ENCODE results near the gene RELT. TPM values are rescaled to one million over a fixed set of nuclear protein-coding genes. Genes with fewer than 3 reads are reported as not detected.
A peak's percentile ranks its signal among the peaks of the same experiment; 100 is the strongest.

The RELT gene
- total RNA-seq, 1 donor from 2014 or later: 2.0 TPM

DNA sequence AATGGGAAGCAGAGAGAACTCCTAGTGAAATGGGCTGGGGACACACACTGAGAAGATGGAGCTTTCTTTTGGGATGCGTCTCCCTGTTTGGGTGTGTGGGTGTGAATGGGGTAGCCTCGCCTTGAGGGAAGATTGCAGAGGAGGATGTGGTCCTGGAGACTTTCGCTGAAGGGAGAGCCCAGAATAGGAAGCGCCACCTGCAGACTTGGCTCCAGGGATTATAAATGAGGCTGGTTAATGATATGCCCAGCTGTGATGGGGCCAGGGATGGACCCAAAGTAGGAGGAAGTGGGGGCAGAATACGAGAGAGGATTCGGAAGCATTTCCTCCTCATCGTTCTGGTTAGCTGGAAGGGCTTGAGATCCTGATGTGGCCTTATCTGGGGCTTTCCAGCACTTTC is 13.7 kb downstream of the RELT start:
- FAIRE-seq: no peak
- DNase-seq (ENCODE audit: low spot score in 2 of 2): no peak

DNA sequence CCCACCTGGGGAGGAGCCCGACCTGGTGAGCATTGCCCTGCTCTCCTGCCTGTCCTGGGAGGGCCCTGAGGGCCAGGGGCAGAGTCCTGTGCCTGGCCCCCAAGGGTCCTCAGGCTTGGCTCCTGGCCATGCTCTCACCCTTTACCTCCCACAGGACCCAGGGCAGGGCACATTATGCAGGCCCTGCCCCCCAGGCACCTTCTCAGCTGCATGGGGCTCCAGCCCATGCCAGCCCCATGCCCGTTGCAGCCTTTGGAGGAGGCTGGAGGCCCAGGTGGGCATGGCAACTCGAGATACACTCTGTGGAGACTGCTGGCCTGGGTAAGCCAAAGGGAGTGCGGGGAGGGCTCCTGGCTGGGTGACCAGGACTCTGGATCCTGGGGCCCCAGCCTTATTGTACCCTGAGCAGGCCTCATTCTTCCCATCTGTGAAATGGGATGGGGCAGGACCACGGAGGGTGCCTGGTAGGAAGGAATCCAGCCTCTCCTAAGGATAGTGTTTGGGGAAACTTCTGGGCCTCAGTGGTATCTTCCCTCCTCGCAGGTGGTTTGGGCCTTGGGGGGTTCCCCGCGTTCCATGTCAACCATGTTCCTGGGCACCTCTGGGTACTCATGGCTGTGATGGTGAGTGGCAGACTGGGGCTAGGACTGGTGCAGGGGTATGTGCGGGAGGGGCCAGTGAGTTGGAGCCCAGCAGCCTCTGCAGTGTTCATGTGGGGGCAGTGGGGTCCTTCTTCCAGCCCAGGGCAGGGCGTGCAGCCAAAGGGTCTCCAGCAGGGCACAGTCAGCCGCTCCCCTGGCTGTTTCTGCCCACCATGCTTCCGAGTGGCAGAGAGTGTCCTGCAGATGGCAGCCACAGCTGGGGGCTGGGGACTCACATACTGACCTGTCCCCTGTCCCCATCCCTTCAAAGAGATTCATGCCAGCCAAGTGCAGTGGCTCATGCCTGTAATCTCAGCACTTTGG is 14.7 kb downstream of the RELT start:
- DNase-seq (ENCODE audit: low spot score in 2 of 2): no peak
- no peak for FAIRE-seq

DNA sequence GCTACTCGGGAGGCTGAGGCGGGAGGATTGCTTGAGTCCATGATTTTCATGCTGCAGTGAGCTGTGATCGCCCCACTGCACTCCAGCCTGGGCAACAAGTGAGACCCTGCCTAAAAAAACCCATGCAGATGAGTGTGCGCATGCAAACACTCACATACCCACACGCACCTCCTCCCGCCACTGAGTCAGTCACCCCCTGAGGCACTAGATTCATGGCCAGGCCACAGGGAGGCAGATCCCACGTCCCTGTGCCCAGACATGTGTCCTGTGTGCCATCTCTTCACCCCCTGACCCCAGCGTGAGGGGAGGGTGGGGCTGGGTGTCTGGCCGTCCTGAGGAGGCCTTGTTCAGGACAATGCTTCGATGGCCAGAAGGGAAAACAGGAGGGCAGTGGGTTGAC is 15.5 kb downstream of the RELT start:
- no peak for FAIRE-seq
- DNase-seq (ENCODE audit: low spot score in 2 of 2): no peak

DNA sequence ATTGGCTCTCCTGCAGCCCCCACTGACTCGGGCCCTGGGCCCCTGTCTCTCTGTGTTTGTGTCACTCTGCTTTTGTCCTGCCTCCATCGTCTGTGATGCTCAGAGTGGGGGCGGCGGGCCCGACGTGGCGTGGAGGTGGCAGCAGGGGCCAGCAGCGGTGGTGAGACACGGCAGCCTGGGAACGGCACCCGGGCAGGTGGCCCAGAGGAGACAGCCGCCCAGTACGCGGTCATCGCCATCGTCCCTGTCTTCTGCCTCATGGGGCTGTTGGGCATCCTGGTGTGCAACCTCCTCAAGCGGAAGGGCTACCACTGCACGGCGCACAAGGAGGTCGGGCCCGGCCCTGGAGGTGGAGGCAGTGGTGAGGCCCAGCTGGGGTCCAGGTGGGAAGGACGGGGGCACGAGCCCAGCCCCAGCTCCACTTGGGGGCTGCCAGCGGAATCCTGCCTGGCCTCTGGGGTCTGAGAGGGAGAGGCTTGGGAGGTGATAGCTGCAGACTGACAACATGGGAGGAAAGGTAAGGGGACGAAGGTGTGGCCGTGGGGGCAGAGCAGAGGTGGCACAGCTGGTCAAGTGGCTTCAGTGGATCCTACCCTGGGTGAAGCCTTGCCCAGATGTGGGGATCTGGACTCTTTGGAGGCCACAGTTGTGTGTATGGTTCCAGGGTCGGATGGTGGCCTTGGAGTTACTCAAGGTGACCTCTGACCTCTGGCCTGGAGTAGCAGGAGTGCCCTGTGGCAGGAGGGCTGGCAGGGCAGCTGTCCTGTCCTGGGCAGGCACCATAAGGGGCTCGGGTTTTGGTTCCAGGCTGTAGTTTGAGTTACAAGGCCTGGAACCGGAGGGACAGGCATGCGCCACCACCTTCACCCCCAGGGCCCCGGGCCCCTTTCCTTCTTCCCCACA is 16.2 kb downstream of the RELT start:
- DNase-seq (ENCODE audit: low spot score in 2 of 2) (no peak), FAIRE-seq (no peak)

DNA sequence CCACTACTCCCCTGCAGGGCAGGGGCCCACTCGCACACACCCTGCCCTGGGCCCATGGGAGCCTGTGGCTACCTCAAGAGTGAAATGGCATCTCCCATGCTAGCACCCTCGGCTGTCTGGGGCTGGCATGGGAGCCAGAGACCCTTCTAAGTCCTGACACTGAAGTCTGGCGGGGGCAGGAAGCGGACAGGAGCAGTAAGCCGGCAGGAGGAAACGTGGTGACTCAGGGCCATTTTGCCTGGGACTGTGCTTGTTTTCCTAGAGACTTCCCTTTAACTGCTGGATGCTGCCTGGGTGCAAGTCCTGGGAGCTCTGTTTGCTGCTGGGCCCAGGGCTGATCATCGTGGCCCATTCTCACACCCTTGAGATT is 16.8 kb downstream of the RELT start:
- FAIRE-seq (no peak), DNase-seq (ENCODE audit: low spot score in 2 of 2) (no peak)

DNA sequence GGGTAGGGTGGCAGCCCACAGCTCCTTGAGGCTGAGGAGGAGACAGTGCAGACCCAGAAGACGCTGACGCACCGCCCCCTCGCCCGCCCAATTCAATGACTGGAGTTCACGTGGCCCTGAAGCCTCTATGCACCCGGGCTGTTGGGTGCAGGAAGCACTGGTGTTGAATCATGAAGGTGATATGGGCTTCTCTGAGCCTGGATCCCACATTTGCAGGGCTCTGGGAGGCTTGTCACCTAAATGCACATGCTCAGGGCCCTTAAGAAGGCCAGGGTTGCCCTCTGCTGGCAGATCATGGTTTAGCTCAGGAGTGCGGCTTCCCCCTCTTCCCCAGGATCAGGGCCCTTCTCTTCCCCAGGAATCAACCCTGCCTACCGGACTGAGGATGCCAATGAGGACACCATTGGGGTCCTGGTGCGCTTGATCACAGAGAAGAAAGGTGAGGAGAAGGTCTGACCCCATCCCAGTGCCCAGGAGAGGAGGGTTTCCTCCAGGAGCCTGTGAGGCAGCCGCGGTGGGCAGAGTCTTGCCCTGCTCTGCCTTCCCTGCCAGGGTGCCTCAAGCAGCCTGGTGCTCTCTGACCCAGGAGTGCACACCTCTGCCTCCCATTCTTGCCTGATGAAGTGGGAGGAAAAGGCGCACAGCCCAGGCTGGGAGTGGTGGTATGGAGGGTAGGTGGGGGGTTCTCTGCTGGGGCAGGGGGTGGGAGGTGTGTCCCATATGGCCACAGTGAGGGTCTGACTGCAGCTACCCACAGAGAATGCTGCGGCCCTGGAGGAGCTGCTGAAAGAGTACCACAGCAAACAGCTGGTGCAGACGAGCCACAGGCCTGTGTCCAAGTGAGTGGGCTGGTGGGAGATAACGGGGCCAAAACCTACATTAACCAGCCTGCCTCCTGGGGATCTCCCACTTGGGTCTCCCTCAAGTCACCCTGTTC is 17.5 kb downstream of the RELT start:
- DNase-seq (ENCODE audit: low spot score in 2 of 2) (peak; percentile 84 to 86), FAIRE-seq (no peak)

DNA sequence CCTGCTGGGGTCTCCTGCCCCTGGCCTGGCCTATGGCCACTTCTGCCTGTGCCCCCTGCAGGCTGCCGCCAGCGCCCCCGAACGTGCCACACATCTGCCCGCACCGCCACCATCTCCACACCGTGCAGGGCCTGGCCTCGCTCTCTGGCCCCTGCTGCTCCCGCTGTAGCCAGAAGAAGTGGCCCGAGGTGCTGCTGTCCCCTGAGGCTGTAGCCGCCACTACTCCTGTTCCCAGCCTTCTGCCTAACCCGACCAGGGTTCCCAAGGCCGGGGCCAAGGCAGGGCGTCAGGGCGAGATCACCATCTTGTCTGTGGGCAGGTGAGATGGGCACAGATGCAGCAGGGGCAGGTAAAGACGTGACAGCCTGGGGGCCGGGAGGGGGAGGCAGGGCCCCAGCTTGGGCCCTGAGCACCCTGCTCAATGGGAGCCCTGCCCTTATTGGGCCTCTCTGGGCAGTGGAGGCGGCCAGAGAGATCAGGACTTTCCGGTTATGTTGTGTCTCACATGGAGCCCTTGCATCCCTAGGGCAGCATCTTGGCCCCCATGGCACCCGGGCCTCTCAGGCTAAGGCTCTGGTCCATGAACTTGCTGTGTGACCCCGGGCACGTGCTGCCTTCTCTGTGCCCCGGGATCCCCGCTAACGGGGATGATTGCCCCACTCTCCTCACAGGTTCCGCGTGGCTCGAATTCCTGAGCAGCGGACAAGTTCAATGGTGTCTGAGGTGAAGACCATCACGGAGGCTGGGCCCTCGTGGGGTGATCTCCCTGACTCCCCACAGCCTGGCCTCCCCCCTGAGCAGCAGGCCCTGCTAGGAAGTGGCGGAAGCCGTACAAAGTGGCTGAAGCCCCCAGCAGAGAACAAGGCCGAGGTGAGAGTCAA is 18.5 kb downstream of the RELT start:
- FAIRE-seq (no peak), DNase-seq (ENCODE audit: low spot score in 2 of 2) (no peak)

DNA sequence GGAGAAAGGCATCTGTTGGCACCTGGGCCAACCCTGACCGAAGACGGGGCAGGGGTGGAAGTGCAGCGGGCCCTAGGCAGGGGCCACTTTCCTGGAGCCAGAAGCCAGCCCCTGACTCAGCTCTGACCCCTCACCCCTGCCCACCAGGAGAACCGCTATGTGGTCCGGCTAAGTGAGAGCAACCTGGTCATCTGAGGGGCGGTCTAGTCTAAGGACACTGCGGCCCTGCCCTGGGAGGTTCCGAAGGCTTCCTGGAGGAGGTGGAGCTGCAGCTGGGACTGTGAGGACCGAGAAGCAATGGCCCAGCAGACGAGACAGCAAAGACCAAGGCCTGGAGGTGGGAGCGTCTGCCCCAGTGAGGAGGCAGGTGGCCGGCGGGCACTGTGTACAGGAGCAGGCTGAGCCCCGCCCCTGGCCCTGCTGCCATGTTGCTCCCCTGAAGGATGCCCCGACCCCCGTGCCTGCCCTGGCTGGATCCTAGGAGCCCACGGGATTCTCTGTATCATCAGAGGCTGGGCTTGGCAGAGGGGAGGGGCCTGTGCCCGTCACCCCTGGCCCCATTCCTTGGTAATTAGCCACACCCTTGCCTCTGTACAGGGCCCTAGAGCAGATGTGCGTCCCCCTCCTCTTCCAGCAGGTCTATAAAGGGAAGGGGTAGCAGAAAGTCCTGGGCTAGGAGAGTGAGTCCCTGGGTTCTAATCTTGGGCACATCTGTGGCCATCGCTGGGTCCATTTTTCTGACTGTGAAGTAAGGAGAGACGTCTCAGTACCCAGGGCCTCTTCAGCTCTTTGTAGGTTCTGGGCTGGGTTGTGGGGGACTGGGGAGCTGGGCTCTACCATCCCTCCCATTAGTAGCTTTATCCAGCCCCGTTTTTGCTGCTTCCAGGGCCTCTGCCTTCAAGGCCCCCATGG is 19.4 kb downstream of the RELT start:
- no peak for DNase-seq (ENCODE audit: low spot score in 2 of 2)
- FAIRE-seq: no peak

DNA sequence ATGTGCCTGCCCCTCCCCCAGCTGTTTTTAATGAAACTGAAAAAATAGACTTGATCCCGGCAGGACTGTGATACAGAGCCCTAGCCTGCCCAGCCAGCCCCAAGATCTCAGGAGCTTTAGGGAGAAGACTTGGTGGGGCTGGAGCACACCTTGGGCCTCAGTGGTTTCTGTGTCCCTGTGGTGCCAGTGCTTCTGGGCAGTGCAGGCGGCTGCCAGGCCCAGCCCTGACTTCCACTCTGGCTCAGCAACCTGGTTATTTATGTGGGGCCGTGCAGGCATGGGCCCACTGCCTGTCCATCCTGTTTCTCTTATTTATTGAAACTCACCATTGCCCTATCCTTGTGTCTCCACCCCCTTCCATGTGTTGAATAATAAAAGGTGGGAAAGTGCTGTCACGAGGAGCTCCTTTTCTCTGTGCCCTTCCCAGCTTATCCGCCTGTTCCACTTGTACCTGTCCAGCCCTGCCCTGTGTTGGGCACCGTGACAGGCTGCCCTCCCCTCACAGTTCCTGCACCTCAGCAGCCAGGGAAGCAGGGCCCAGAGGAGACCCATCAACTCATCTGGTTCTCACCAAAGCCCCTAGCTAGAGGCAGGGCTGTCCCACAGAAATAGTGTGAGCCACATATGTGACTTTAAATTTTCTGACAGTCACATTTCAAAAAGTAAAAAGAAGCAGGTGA is 20.2 kb downstream of the RELT start:
- no peak for DNase-seq (ENCODE audit: low spot score in 2 of 2)
- no peak for FAIRE-seq

DNA sequence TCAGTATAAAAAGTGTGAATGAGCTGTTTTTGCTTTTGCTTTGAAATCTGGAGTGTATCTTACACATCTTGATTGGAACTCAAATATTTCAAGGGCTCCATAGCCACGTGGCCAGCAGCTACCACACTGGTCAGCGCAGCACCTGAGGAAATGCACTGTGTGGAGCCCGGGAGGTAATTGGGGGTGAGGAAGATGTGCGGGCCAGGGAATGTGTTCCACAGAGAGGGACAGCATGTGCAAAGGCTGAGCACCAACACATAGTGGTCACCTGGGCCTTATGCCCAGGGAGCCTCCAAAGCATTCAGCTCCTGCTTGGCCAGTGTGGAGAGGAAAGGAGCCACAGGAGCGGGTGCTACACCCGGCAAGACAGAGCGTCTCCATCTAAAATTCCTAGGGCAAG is 20.8 kb downstream of the RELT start:
- DNase-seq (ENCODE audit: low spot score in 2 of 2) (no peak), FAIRE-seq (no peak)

DNA sequence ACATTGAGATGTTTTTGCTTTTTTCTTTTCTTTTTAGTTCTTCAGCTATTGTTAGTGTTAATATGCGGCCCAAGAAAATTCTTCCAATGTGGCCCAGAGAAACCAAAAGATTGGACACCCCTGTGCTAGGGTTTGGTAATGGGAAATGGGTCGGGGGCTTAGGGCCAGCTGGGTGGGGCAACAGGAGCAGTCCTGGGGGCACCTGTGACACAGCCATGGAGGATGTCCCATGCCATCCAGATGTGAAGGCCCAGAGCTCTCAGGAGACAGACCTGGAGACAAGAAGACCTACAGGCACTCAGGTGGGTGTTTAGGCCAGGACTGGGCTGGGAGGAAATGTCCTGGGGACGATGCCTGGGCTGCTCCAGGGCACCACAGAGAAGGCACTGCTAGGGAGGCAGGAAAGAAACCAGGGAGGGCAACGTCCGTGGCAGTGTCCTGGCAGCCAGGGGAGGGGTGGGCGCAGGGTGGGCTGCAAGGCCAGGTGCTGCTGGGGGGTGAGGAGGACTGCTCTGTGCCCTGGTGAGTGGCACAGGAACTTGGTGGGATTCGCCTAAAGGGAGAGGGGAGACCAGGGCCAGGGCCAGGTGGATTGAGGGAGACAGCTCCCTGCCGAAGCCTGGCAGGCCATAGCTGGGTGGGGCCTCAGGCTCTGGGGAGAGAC is 21.4 kb downstream of the RELT start:
- FAIRE-seq (no peak), DNase-seq (ENCODE audit: low spot score in 2 of 2) (no peak)

DNA sequence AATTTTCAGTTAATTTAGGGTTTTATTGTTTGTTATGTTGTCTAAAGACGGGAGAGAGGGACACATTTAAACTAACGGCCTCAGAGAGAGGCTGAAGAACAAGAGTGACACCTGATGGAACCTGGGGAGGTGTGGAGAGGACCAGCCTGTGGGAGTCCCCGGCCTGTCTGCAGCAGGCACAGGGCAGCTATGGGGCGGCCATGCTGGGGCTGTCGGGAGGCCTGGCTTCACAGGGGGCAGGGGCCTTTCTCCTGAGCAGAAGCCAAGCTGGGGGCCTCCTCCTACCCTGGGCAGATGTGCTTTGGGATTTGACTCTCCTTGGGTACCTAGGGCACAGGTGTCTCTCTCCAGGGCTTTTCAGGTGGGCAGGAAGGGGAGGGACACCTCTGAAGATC is 21.9 kb downstream of the RELT start:
- no peak for DNase-seq (ENCODE audit: low spot score in 2 of 2)
- no peak for FAIRE-seq

DNA sequence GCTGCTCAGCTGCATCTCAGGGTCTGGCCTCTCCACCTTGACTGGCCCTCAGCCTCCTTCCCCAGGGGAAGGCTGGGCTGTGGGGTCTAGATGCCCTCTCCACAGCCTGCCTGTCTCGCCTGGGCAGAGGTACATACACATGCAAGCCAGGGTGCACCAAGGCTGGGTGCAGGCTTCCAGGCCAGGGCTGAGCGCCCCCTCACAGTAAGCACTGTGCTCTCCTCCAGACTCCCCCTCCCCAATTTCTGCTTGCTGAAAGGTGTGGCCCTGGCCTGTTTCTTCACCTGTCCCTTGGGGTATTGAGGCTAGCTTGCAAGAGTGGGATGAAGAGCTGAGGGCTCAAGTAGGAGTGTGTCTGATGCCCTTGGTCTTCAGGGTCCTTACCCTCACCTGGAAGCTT is 22.5 kb downstream of the RELT start:
- FAIRE-seq (no peak), DNase-seq (ENCODE audit: low spot score in 2 of 2) (no peak)

DNA sequence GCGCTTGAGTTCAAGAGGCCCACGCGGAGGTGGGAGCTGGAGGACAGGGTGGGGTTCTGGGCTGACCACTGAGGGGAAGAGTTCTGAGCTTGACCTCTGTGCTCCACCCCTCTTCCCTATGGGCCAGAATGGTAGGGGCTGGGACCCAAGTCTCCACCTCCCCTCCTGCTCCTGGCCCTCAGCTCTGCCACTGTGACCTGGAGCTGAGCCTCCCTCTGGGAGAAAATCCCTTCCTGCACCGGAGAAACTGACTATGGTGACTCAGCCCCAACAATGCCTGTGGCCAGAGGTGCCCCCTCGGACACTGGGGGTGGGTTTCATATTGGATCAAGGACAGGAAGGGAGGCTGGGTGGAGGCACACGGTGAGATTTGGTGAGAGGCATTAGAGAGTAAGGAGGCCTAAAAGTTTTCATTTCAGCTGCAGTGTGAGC is 23.0 kb downstream of the RELT start:
- DNase-seq (ENCODE audit: low spot score in 2 of 2): no peak
- FAIRE-seq: no peak

DNA sequence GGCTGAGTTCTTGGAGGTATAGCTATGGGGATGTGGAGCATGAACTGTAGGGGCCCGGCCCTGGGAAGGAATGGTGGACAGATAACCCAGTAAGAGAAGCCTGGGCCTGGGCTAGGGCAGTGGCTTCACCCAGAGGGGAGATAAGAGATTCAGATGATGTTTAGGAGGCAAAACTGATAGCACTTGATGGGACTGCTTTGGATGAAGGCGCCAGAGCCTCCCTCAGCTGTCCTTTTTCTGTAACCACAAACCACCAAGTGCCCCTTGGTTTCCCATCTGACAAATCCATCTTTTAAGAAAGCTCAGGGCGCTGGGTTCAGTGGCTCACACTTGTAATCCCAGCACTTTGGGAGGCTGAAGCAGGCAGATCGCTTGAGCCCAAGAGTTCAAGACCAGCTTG is 23.4 kb downstream of the RELT start:
- DNase-seq (ENCODE audit: low spot score in 2 of 2) (no peak), FAIRE-seq (no peak)

DNA sequence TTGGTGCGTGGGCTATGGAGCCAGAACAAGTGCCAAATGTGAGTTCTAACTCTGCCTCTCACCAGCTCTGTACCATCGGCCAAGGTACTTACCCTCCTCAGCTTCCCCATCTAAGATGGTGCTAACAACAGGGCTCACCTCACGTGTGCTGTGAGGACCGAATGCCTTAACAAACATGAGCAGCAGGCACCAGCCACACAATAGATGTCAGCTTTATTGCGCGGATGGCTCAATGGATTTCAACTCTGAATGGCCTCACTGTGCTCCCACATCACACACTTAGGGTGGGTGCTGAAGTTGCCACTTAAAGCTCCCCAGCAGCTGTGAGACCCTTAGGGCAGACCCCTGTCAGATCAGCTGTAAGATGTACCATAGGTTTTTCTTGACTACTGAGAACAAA is 24.1 kb downstream of the RELT start:
- FAIRE-seq: no peak
- DNase-seq (ENCODE audit: low spot score in 2 of 2): no peak

DNA sequence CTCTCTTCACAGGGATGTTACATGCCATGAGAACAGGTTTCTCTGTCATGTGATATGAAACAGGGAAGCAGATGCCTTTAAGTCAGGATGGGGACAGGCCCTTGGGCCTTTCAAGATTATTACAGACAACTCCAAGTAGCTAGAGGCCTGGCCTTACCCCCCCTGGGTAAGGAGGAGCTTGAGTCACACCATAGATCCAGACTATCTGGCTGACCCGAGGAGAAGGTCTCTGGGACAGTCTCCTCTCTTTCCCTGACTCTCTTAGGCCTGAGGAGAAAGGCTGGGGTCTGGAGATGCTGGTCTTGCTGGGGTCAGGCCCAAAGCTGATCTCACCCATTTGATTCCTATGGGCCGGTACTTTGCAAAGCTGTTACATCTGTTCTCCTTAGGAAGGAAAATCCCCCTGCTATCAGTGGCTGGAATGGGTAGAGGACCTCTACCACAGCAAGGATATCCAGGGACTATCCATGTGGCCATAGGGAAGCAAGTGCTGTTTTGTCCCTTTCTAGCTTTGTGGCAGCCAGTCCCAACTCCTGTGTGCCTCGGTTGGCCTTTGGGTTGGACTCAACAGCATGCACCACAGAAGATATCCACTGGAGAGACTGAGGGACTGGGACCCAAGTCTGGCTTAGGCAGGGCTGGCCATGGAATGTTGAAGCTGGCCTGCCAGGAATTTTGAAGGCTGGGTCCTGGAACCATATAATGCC is 25.2 kb downstream of the RELT start:
- no peak for DNase-seq (ENCODE audit: low spot score in 2 of 2)
- no peak for FAIRE-seq

All from frontal cortex (tissue), 4 donors.